Measurements from ENCODE around the gene SS18L1. TPM values are rescaled to one million over a fixed set of nuclear protein-coding genes. Genes with fewer than 3 reads are reported as not detected.
A peak's percentile ranks its signal among the peaks of the same experiment; 100 is the strongest.

The SS18L1 gene
- total RNA-seq, 1 donor from 2014 or later, result 16.3 TPM

DNA sequence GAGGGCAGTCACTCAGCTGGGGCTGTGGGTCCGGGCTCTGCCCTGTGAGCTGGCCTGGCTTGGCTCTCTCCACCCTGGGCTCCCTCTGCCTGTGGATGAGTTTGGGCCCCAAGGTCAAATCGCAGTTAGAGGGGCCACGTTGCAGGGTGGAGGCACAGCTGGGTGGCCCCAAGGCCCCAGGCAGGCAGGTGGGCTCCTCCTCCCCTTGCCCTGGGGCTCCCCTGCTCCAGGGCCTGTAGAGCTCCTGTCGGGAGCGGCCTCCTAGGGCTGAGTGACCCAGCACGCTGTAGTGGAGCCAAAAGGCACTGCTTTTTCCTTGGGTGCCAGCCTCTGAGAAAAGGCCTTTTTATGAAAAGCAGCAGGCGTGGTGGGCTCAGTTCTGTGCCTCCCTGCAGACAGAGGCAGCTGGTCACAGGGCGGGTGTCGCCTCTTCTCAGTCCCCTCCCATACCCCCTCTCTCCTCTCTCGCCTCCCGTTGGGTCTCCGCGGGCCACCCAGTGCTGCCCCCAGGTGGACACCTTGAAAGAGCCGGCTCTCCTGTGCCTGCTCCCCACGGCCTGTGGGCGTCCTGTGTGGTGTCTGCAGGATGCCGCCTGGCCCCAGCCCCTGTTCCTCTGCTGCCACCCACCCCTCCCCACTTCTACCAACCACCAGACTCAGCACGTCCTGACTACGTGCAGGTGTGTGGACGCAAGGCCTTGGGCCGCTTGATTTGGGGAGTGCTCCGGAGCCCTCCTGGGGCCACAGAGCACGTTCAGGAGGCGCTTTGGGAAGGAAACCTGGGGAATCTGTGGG is 13.2 kb downstream of the SS18L1 start:
- no peak for TF ChIP-seq EZH2 (IDR thresholded peaks at IDR 0.05; ENCODE audit: insufficient read depth, low read length)
- TF ChIP-seq, protein P1, sequence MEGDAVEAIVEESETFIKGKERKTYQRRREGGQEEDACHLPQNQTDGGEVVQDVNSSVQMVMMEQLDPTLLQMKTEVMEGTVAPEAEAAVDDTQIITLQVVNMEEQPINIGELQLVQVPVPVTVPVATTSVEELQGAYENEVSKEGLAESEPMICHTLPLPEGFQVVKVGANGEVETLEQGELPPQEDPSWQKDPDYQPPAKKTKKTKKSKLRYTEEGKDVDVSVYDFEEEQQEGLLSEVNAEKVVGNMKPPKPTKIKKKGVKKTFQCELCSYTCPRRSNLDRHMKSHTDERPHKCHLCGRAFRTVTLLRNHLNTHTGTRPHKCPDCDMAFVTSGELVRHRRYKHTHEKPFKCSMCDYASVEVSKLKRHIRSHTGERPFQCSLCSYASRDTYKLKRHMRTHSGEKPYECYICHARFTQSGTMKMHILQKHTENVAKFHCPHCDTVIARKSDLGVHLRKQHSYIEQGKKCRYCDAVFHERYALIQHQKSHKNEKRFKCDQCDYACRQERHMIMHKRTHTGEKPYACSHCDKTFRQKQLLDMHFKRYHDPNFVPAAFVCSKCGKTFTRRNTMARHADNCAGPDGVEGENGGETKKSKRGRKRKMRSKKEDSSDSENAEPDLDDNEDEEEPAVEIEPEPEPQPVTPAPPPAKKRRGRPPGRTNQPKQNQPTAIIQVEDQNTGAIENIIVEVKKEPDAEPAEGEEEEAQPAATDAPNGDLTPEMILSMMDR (IDR thresholded peaks at IDR 0.05; ENCODE audit: insufficient read depth, low read depth, low read length), result peak; percentile 45
- H3K9me3 Mint-ChIP-seq (ENCODE audit: unreplicated experiment), result peaks cover 3% of the 10 kb centered on the region
- peaks cover 49% of the 10 kb centered on the region for H3K4me1 ChIP-seq (ENCODE audit: insufficient read depth, low read length)
- no peaks in the 10 kb centered on the region for H3K9me3 ChIP-seq (ENCODE audit: insufficient read depth, low read depth, low read length)
- no peak overlapping the region for H3K27ac ChIP-seq (ENCODE audit: low read depth, low read length)
- H3K4me1 Mint-ChIP-seq (ENCODE audit: low read depth, unreplicated experiment), result peaks cover 17% of the 10 kb centered on the region
- H2AFZ ChIP-seq (ENCODE audit: low read depth, low read length), result no peak overlapping the region
- H3K27ac Mint-ChIP-seq (ENCODE audit: unreplicated experiment), result no peak overlapping the region
- no peak overlapping the region for H3K4me3 ChIP-seq (ENCODE audit: insufficient read depth, low read depth, low read length)
- no peak overlapping the region for H3K9ac ChIP-seq (ENCODE audit: low read length)
- H3K27me3 ChIP-seq (ENCODE audit: insufficient read depth, low read length), result no peaks in the 10 kb centered on the region
- no peak overlapping the region for H3K4me3 Mint-ChIP-seq (ENCODE audit: unreplicated experiment)
- DNase-seq (ENCODE audit: low read depth) (no peak), FAIRE-seq (no peak)
- H3K36me3 ChIP-seq (ENCODE audit: insufficient read depth, low read length), result no peaks in the 10 kb centered on the region
- no peak overlapping the region for H3K4me2 ChIP-seq (ENCODE audit: low read length)
- H3K27me3 Mint-ChIP-seq (ENCODE audit: low read depth, unreplicated experiment), result no peaks in the 10 kb centered on the region
- peaks cover 91% of the 10 kb centered on the region for H4K20me1 ChIP-seq (ENCODE audit: insufficient read depth, low read length)
- H3K79me2 ChIP-seq (ENCODE audit: insufficient read depth, low read length), result peaks cover 88% of the 10 kb centered on the region
- peaks cover 44% of the 10 kb centered on the region for H3K36me3 Mint-ChIP-seq (ENCODE audit: low read depth, unreplicated experiment)

DNA sequence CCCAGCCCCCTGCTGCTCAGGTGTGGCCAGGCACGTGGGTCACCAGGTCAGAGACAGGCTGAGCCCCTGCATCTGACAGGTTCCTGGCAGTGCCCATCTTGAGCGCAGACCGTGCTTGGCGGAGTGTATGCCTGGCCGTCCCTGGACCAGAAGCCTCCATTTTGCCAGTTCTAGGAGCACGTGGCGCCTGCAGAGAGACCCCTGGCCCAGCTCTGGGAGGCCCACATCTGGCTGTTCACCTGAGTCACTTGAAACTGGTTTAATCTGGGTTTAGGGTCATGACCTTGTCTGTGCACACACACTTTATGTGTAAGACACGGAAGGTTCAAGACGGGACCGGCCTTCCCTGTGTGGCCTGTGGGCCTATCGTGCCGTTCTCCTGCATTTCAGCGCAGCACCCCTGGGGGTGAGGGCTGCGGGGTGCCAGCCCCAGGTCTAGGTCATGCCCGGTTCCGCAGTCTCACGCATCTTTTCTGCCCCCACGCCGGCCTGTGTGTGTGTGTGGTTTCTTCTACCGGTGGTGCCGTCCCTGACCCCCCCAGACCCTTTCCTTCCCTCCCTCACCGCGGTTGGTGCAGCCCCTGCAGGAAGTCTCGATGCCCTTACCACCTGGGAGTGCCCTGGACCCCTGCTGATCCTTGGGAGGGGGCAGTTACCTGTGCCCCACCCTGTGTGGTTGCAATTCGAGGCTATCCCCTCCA is 14.0 kb downstream of the SS18L1 start:
- no peak overlapping the region for H3K4me2 ChIP-seq (ENCODE audit: low read length)
- no peak for FAIRE-seq
- H3K27ac Mint-ChIP-seq (ENCODE audit: unreplicated experiment), result no peak overlapping the region
- H3K36me3 Mint-ChIP-seq (ENCODE audit: low read depth, unreplicated experiment), result peaks cover 41% of the 10 kb centered on the region
- H3K9me3 Mint-ChIP-seq (ENCODE audit: unreplicated experiment), result peaks cover 3% of the 10 kb centered on the region
- H3K9me3 ChIP-seq (ENCODE audit: insufficient read depth, low read depth, low read length), result no peaks in the 10 kb centered on the region
- no peaks in the 10 kb centered on the region for H3K27me3 Mint-ChIP-seq (ENCODE audit: low read depth, unreplicated experiment)
- peaks cover 83% of the 10 kb centered on the region for H4K20me1 ChIP-seq (ENCODE audit: insufficient read depth, low read length)
- peaks cover 19% of the 10 kb centered on the region for H3K4me1 Mint-ChIP-seq (ENCODE audit: low read depth, unreplicated experiment)
- H3K27me3 ChIP-seq (ENCODE audit: insufficient read depth, low read length), result no peaks in the 10 kb centered on the region
- no peak overlapping the region for H2AFZ ChIP-seq (ENCODE audit: low read depth, low read length)
- H3K4me3 Mint-ChIP-seq (ENCODE audit: unreplicated experiment), result no peak overlapping the region
- no peak for TF ChIP-seq EZH2 (IDR thresholded peaks at IDR 0.05; ENCODE audit: insufficient read depth, low read length)
- TF ChIP-seq, protein P1 (IDR thresholded peaks at IDR 0.05; ENCODE audit: insufficient read depth, low read depth, low read length), result no peak
- no peak overlapping the region for H3K27ac ChIP-seq (ENCODE audit: low read depth, low read length)
- H3K4me3 ChIP-seq (ENCODE audit: insufficient read depth, low read depth, low read length), result no peak overlapping the region
- peaks cover 81% of the 10 kb centered on the region for H3K79me2 ChIP-seq (ENCODE audit: insufficient read depth, low read length)
- no peak for DNase-seq (ENCODE audit: low read depth)
- H3K9ac ChIP-seq (ENCODE audit: low read length), result no peak overlapping the region
- H3K36me3 ChIP-seq (ENCODE audit: insufficient read depth, low read length), result no peaks in the 10 kb centered on the region
- H3K4me1 ChIP-seq (ENCODE audit: insufficient read depth, low read length), result peaks cover 52% of the 10 kb centered on the region

DNA sequence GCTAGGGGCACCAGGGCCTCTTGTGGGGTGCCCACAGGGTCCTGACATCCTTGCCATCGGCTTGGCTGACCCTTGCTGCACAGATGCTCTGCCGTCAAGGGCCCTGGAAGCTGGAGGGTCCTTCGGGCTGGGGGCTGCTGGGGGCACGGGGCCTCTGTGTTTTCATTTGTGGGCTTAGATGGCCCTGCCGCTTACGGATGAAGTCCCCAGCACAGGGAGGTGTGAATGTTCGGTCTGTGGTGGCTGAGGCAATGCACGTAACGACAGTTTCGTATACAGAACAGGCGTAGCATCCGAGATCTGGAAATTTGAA is 14.5 kb downstream of the SS18L1 start:
- H3K27ac ChIP-seq (ENCODE audit: low read depth, low read length), result no peak overlapping the region
- H4K20me1 ChIP-seq (ENCODE audit: insufficient read depth, low read length), result peaks cover 78% of the 10 kb centered on the region
- no peak overlapping the region for H3K4me3 ChIP-seq (ENCODE audit: insufficient read depth, low read depth, low read length)
- H3K9ac ChIP-seq (ENCODE audit: low read length), result no peak overlapping the region
- no peak overlapping the region for H3K4me3 Mint-ChIP-seq (ENCODE audit: unreplicated experiment)
- no peaks in the 10 kb centered on the region for H3K27me3 Mint-ChIP-seq (ENCODE audit: low read depth, unreplicated experiment)
- H3K27ac Mint-ChIP-seq (ENCODE audit: unreplicated experiment), result no peak overlapping the region
- TF ChIP-seq, protein P1 (IDR thresholded peaks at IDR 0.05; ENCODE audit: insufficient read depth, low read depth, low read length), result no peak
- TF ChIP-seq EZH2 (IDR thresholded peaks at IDR 0.05; ENCODE audit: insufficient read depth, low read length), result no peak
- H3K9me3 ChIP-seq (ENCODE audit: insufficient read depth, low read depth, low read length), result no peaks in the 10 kb centered on the region
- H3K4me1 Mint-ChIP-seq (ENCODE audit: low read depth, unreplicated experiment), result peaks cover 19% of the 10 kb centered on the region
- H3K9me3 Mint-ChIP-seq (ENCODE audit: unreplicated experiment), result peaks cover 3% of the 10 kb centered on the region
- peaks cover 36% of the 10 kb centered on the region for H3K36me3 Mint-ChIP-seq (ENCODE audit: low read depth, unreplicated experiment)
- no peaks in the 10 kb centered on the region for H3K27me3 ChIP-seq (ENCODE audit: insufficient read depth, low read length)
- peaks cover 76% of the 10 kb centered on the region for H3K79me2 ChIP-seq (ENCODE audit: insufficient read depth, low read length)
- DNase-seq (ENCODE audit: low read depth), result no peak
- H3K4me1 ChIP-seq (ENCODE audit: insufficient read depth, low read length), result peaks cover 52% of the 10 kb centered on the region
- H2AFZ ChIP-seq (ENCODE audit: low read depth, low read length), result no peak overlapping the region
- no peak overlapping the region for H3K4me2 ChIP-seq (ENCODE audit: low read length)
- H3K36me3 ChIP-seq (ENCODE audit: insufficient read depth, low read length), result no peaks in the 10 kb centered on the region
- no peak for FAIRE-seq

All from astrocyte (in vitro differentiated cells and primary cell).